Measurements from ENCODE around the gene SH2D6. TPM values are rescaled to one million over a fixed set of nuclear protein-coding genes. Genes with fewer than 3 reads are reported as not detected.

The SH2D6 gene
- total RNA-seq, 2 experiments from 2014 or later, result 0.77 to 0.96 TPM

- no peaks in the 10 kb centered on the region for H3K36me3 Mint-ChIP-seq (ENCODE audit: low read depth)
- H3K4me1 Mint-ChIP-seq (ENCODE audit: low read depth), result peaks cover 19% of the 10 kb centered on the region
- ChIA-PET CTCF (interaction anchor here (1.1 kb wide), 1 partner anchor 118 kb away, joined by 5 read pairs; no protein-coding TSS in a partner anchor), POLR2A (interaction anchor here (0.9 to 24.1 kb wide), 2 partner anchors 108 to 204 kb away, joined by 3 to 382 read pairs; partner anchors contain the start of gene MAT2A)
- DNase-seq, result no peak
- no peaks in the 10 kb centered on the region for H3K27me3 Mint-ChIP-seq
- H3K27ac Mint-ChIP-seq, result no peak overlapping the region
- no peak overlapping the region for H3K4me3 Mint-ChIP-seq
- intact Hi-C loops (cut with micrococcal nuclease), result no loop called here
- H3K9me3 Mint-ChIP-seq, result no peaks in the 10 kb centered on the region
- TF ChIP-seq CTCF (IDR thresholded peaks at IDR 0.05), result no peak
- no peak for ATAC-seq
These were observed 15.1 kb downstream of the SH2D6 start for GRCh38 chr2:85433511-85434089.

- no peak overlapping the region for H3K4me3 Mint-ChIP-seq
- no peak for TF ChIP-seq CTCF (IDR thresholded peaks at IDR 0.05)
- no peak for DNase-seq
- no peak for ATAC-seq
- ChIA-PET CTCF (no interaction called here), POLR2A (interaction anchor here (0.8 to 24.1 kb wide), 2 partner anchors 107 to 117 kb away, joined by 3 to 382 read pairs; partner anchors contain the start of gene MAT2A)
- no peaks in the 10 kb centered on the region for H3K36me3 Mint-ChIP-seq (ENCODE audit: low read depth)
- intact Hi-C loops (cut with micrococcal nuclease), result no loop called here
- H3K9me3 Mint-ChIP-seq, result no peaks in the 10 kb centered on the region
- no peak overlapping the region for H3K27ac Mint-ChIP-seq
- no peaks in the 10 kb centered on the region for H3K27me3 Mint-ChIP-seq
- H3K4me1 Mint-ChIP-seq (ENCODE audit: low read depth), result peaks cover 22% of the 10 kb centered on the region
These were observed 16.2 kb downstream of the SH2D6 start for GRCh38 chr2:85434696-85435095.

- Mint-ChIP-seq H3K9me3 (no peaks in the 10 kb centered on the region), H3K27me3 (no peaks in the 10 kb centered on the region), H3K4me3 (no peak overlapping the region), H3K36me3 (ENCODE audit: low read depth) (no peaks in the 10 kb centered on the region), H3K4me1 (ENCODE audit: low read depth) (peaks cover 26% of the 10 kb centered on the region), H3K27ac (no peak overlapping the region)
- ATAC-seq, result no peak
- intact Hi-C loops (cut with micrococcal nuclease), result no loop called here
- no peak for DNase-seq
- POLR2A ChIA-PET, result interaction anchor here (24.1 kb wide), 1 partner anchor 106 kb away, joined by 382 read pairs; the partner anchor contains the start of gene MAT2A
- TF ChIP-seq CTCF (IDR thresholded peaks at IDR 0.05), result no peak
- CTCF ChIA-PET, result interaction anchor here (1.2 kb wide), 1 partner anchor 8 kb away, joined by 3 read pairs; no protein-coding TSS in a partner anchor
These were observed 16.9 kb downstream of the SH2D6 start for GRCh38 chr2:85435220-85435958.

GRCh38 chr2:85435981-85436835, 17.7 kb downstream of the SH2D6 start:
- no peak overlapping the region for H3K27ac Mint-ChIP-seq
- intact Hi-C loops (cut with micrococcal nuclease), result no loop called here
- no peaks in the 10 kb centered on the region for H3K9me3 Mint-ChIP-seq
- H3K4me3 Mint-ChIP-seq, result no peak overlapping the region
- no peak for TF ChIP-seq CTCF (IDR thresholded peaks at IDR 0.05)
- peaks cover 30% of the 10 kb centered on the region for H3K4me1 Mint-ChIP-seq (ENCODE audit: low read depth)
- ChIA-PET CTCF (interaction anchor here (1.2 to 2.6 kb wide), 3 partner anchors 9 to 116 kb away, joined by 3 to 17 read pairs (median 7); no protein-coding TSS in a partner anchor), POLR2A (interaction anchor here (2.1 to 24.1 kb wide), 2 partner anchors 16 to 106 kb away, joined by 11 to 382 read pairs; partner anchors contain the start of gene MAT2A)
- no peaks in the 10 kb centered on the region for H3K36me3 Mint-ChIP-seq (ENCODE audit: low read depth)
- DNase-seq, result peak; percentile 19
- ATAC-seq, result no peak
- no peaks in the 10 kb centered on the region for H3K27me3 Mint-ChIP-seq
